Measurements from ENCODE around the gene EPN2. TPM values are rescaled to one million over a fixed set of nuclear protein-coding genes. Genes with fewer than 3 reads are reported as not detected.

EPN2 gene
- total RNA-seq, 1 experiment from 2014 or later = 35.6 TPM

DNA sequence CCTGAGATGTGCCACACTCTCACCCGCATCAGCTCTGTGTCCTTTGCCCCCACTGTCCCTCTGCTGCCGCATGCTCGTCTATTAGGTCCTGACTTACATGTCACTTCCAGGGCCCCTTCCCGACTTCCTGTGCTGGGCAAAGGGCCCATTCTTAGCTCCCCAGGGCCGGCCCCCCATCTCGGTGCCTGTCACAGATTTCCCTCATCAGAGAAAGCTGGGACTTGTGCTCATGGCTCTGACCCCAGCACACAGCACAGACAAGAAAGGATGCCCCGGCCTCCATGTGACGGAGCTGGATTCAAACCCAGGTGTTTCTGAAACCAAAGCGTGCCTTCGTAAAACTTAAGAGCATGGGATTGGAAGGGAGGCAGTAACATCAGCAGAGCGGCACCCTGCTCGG lies 135.3 kb downstream of the EPN2 start:
- Mint-ChIP-seq H3K27ac (ENCODE audit: unreplicated experiment) (no peak overlapping the region), H3K36me3 (ENCODE audit: insufficient read depth, unreplicated experiment) (peaks cover 9% of the 10 kb centered on the region), H3K4me1 (ENCODE audit: low read depth, unreplicated experiment) (peaks cover 13% of the 10 kb centered on the region), H3K9me3 (ENCODE audit: unreplicated experiment) (no peaks in the 10 kb centered on the region), H3K4me3 (ENCODE audit: unreplicated experiment) (no peak overlapping the region), H3K27me3 (ENCODE audit: insufficient read depth, unreplicated experiment) (no peaks in the 10 kb centered on the region)
- no peaks in the 10 kb centered on the region for H3K9me3 ChIP-seq
- no peaks in the 10 kb centered on the region for H3K36me3 ChIP-seq (ENCODE audit: control insufficient read depth, insufficient read depth, low read length)
- no peaks in the 10 kb centered on the region for H3K27me3 ChIP-seq (replicated peaks; ENCODE audit: control insufficient read depth, insufficient read depth, low read length)
- H3K4me1 ChIP-seq = peaks cover 11% of the 10 kb centered on the region
- ChIA-PET POLR2A (no interaction called here), CTCF (no interaction called here)
- BruUV-seq (replicated peaks) = no TSS peak
- intact Hi-C loops (cut with micrococcal nuclease; ENCODE audit: unreplicated experiment) = no loop called here
- TF ChIP-seq, protein P1, sequence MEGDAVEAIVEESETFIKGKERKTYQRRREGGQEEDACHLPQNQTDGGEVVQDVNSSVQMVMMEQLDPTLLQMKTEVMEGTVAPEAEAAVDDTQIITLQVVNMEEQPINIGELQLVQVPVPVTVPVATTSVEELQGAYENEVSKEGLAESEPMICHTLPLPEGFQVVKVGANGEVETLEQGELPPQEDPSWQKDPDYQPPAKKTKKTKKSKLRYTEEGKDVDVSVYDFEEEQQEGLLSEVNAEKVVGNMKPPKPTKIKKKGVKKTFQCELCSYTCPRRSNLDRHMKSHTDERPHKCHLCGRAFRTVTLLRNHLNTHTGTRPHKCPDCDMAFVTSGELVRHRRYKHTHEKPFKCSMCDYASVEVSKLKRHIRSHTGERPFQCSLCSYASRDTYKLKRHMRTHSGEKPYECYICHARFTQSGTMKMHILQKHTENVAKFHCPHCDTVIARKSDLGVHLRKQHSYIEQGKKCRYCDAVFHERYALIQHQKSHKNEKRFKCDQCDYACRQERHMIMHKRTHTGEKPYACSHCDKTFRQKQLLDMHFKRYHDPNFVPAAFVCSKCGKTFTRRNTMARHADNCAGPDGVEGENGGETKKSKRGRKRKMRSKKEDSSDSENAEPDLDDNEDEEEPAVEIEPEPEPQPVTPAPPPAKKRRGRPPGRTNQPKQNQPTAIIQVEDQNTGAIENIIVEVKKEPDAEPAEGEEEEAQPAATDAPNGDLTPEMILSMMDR (IDR thresholded peaks at IDR 0.05; ENCODE audit: insufficient read depth in 1 of 2, low read depth in 1 of 2, low read length in 1 of 2, severe bottlenecking in 1 of 2, unreplicated experiment in 1 of 2) = no peak
- no peak for DNase-seq
- H3K4me3 ChIP-seq (ENCODE audit: low read depth, low read length) = no peak overlapping the region

DNA sequence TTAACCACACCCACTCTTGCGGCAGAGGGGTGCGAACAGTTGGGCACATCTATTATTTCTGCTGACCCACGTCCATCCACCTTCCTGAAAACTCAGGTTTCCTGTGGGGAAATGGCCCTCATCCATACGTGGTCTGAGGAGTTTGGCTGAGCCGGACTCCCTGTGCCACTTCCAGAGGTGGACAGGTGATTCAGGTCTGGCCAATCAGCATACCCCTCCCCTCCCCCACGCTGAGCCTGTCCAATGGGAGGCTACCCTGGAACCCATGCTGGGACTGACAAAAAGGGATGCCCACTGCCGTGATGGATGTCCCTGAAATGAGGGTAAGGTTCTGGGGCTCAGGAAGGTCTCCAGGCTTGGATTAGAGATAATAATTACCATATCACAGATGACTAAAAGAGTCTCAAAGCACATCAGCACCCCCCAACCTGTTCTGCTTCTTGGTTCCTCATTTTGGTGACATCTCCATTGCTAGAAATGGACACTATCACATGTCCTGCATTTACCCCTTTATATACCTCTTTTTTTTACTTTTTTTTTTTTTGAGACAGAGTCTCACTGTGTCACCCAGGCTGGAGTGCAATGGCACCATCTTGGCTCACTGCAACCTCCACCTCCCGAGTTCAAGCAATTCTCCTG lies 135.8 kb downstream of the EPN2 start:
- H3K4me1 Mint-ChIP-seq (ENCODE audit: low read depth, unreplicated experiment) = peaks cover 13% of the 10 kb centered on the region
- no TSS peak for BruUV-seq (replicated peaks)
- CTCF ChIA-PET = no interaction called here
- DNase-seq = no peak
- peaks cover 14% of the 10 kb centered on the region for H3K36me3 Mint-ChIP-seq (ENCODE audit: insufficient read depth, unreplicated experiment)
- Histone ChIP-seq H3K36me3 (ENCODE audit: control insufficient read depth, insufficient read depth, low read length) (no peaks in the 10 kb centered on the region), H3K9me3 (no peaks in the 10 kb centered on the region), H3K4me3 (ENCODE audit: low read depth, low read length) (no peak overlapping the region), H3K4me1 (peaks cover 11% of the 10 kb centered on the region), H3K27me3 (replicated peaks; ENCODE audit: control insufficient read depth, insufficient read depth, low read length) (no peaks in the 10 kb centered on the region)
- H3K4me3 Mint-ChIP-seq (ENCODE audit: unreplicated experiment) = no peak overlapping the region
- POLR2A ChIA-PET = no interaction called here
- TF ChIP-seq, protein P1 (IDR thresholded peaks at IDR 0.05; ENCODE audit: insufficient read depth in 1 of 2, low read depth in 1 of 2, low read length in 1 of 2, severe bottlenecking in 1 of 2, unreplicated experiment in 1 of 2) = no peak
- H3K27ac Mint-ChIP-seq (ENCODE audit: unreplicated experiment) = no peak overlapping the region
- intact Hi-C loops (cut with micrococcal nuclease; ENCODE audit: unreplicated experiment) = no loop called here
- no peaks in the 10 kb centered on the region for H3K9me3 Mint-ChIP-seq (ENCODE audit: unreplicated experiment)
- H3K27me3 Mint-ChIP-seq (ENCODE audit: insufficient read depth, unreplicated experiment) = no peaks in the 10 kb centered on the region

DNA sequence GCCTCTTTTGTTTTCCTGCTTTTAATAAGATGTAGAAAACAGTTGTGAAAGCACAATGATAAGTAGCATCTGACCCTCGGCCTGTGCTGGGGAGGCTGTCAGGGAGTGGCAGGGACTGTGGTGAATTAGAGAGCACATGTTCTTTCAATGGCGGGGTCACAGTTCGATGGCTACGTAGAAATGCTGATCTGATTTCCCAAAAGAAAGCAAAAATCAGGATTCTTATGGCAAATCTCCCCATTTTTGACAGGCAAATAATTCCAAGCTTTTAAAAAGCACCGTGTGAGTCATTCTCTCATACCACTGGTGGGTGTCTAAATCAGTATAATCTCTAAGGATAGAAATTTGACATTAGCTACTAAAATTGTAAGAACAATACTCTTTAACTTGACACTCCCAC lies 137.0 kb downstream of the EPN2 start:
- CTCF ChIA-PET = no interaction called here
- H3K36me3 ChIP-seq (ENCODE audit: control insufficient read depth, insufficient read depth, low read length) = no peaks in the 10 kb centered on the region
- DNase-seq = no peak
- POLR2A ChIA-PET = no interaction called here
- BruUV-seq (replicated peaks) = no TSS peak
- H3K36me3 Mint-ChIP-seq (ENCODE audit: insufficient read depth, unreplicated experiment) = peaks cover 26% of the 10 kb centered on the region
- no peaks in the 10 kb centered on the region for H3K9me3 Mint-ChIP-seq (ENCODE audit: unreplicated experiment)
- H3K27me3 Mint-ChIP-seq (ENCODE audit: insufficient read depth, unreplicated experiment) = no peaks in the 10 kb centered on the region
- H3K4me1 Mint-ChIP-seq (ENCODE audit: low read depth, unreplicated experiment) = peaks cover 7% of the 10 kb centered on the region
- H3K9me3 ChIP-seq = no peaks in the 10 kb centered on the region
- peaks cover 7% of the 10 kb centered on the region; the same call in 1 of the 2 replicates for H3K4me1 ChIP-seq
- no peak overlapping the region for H3K27ac Mint-ChIP-seq (ENCODE audit: unreplicated experiment)
- H3K4me3 Mint-ChIP-seq (ENCODE audit: unreplicated experiment) = no peak overlapping the region
- H3K27me3 ChIP-seq (replicated peaks; ENCODE audit: control insufficient read depth, insufficient read depth, low read length) = no peaks in the 10 kb centered on the region
- intact Hi-C loops (cut with micrococcal nuclease; ENCODE audit: unreplicated experiment) = no loop called here
- H3K4me3 ChIP-seq (ENCODE audit: low read depth, low read length) = no peak overlapping the region
- TF ChIP-seq, protein P1 (IDR thresholded peaks at IDR 0.05; ENCODE audit: insufficient read depth in 1 of 2, low read depth in 1 of 2, low read length in 1 of 2, severe bottlenecking in 1 of 2, unreplicated experiment in 1 of 2) = no peak
